ENCODE measurements around the gene TIMM8B.

- TF ChIP-seq, protein P1, sequence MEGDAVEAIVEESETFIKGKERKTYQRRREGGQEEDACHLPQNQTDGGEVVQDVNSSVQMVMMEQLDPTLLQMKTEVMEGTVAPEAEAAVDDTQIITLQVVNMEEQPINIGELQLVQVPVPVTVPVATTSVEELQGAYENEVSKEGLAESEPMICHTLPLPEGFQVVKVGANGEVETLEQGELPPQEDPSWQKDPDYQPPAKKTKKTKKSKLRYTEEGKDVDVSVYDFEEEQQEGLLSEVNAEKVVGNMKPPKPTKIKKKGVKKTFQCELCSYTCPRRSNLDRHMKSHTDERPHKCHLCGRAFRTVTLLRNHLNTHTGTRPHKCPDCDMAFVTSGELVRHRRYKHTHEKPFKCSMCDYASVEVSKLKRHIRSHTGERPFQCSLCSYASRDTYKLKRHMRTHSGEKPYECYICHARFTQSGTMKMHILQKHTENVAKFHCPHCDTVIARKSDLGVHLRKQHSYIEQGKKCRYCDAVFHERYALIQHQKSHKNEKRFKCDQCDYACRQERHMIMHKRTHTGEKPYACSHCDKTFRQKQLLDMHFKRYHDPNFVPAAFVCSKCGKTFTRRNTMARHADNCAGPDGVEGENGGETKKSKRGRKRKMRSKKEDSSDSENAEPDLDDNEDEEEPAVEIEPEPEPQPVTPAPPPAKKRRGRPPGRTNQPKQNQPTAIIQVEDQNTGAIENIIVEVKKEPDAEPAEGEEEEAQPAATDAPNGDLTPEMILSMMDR (IDR thresholded peaks at IDR 0.05), result no peak
- no peak for TF ChIP-seq POLR2A (IDR thresholded peaks at IDR 0.05)
Measured at GRCh38 chr11:112058103-112058502, 28.5 kb downstream of the TIMM8B start.

Data from adrenal gland (tissue), 5 donors.